Right forelimb (tissue), 1 donor: ENCODE data around the gene WDR54.

ENCODE experiments used
- DNase-seq: peaks from one replicate; pipeline ENCODE4 v3.0.0-alpha.2; 2018

Gene WDR54

GRCh38 chr2:74421221-74421870, at the start of gene WDR54, which contains the start of gene C2orf81:
WDR54 (plus strand) TSS chr2:74421730; CDS start chr2:74422154, 424 bp downstream.
C2orf81 (minus strand) TSS chr2:74421619; CDS start chr2:74421560, 59 bp downstream.
- DNase-seq = peak; percentile 91

- no peak for DNase-seq
Measured at GRCh38 chr2:74372674-74373073, 48.9 kb upstream of the WDR54 start.

GRCh38 chr2:74373221-74373676, 48.3 kb upstream of the WDR54 start:
- DNase-seq = no peak

GRCh38 chr2:74373985-74374384, 47.5 kb upstream of the WDR54 start:
- DNase-seq = no peak

- peak; percentile 69 for DNase-seq
Measured at GRCh38 chr2:74374509-74375205, 46.9 kb upstream of the WDR54 start.

GRCh38 chr2:74375838-74376237, 45.7 kb upstream of the WDR54 start:
- DNase-seq = no peak

GRCh38 chr2:74378007-74378406, 43.5 kb upstream of the WDR54 start:
- DNase-seq = no peak

- DNase-seq = no peak
Measured at GRCh38 chr2:74379851-74380789, 41.4 kb upstream of the WDR54 start, which contains the start of gene DCTN1. DCTN1 (minus strand) TSS chr2:74380311; CDS start chr2:74380037, 274 bp downstream.

- DNase-seq = no peak
Measured at GRCh38 chr2:74381751-74382150, 39.8 kb upstream of the WDR54 start.

GRCh38 chr2:74383254-74383653, 38.3 kb upstream of the WDR54 start:
- DNase-seq = no peak

GRCh38 chr2:74384051-74384450, 37.5 kb upstream of the WDR54 start:
- no peak for DNase-seq

GRCh38 chr2:74385396-74385795, 36.1 kb upstream of the WDR54 start:
- no peak for DNase-seq

GRCh38 chr2:74387346-74387745, 34.2 kb upstream of the WDR54 start:
- DNase-seq = no peak

- no peak for DNase-seq
Measured at GRCh38 chr2:74390606-74391005, 30.9 kb upstream of the WDR54 start.

- no peak for DNase-seq
Measured at GRCh38 chr2:74391209-74391579, 30.3 kb upstream of the WDR54 start.

- DNase-seq = peak; percentile 97
Measured at GRCh38 chr2:74391580-74392448, 29.7 kb upstream of the WDR54 start.

GRCh38 chr2:74392449-74392743, 29.1 kb upstream of the WDR54 start:
- DNase-seq = no peak

GRCh38 chr2:74393525-74393924, 28.0 kb upstream of the WDR54 start:
- no peak for DNase-seq

- DNase-seq = no peak
Measured at GRCh38 chr2:74396149-74396548, 25.4 kb upstream of the WDR54 start.

- DNase-seq = no peak
Measured at GRCh38 chr2:74399785-74400184, 21.7 kb upstream of the WDR54 start.

- no peak for DNase-seq
Measured at GRCh38 chr2:74401891-74402290, 19.6 kb upstream of the WDR54 start.

GRCh38 chr2:74406035-74406434, 15.5 kb upstream of the WDR54 start:
- DNase-seq = no peak
